ENCODE results near the gene SLC25A34.

The SLC25A34 gene

DNA sequence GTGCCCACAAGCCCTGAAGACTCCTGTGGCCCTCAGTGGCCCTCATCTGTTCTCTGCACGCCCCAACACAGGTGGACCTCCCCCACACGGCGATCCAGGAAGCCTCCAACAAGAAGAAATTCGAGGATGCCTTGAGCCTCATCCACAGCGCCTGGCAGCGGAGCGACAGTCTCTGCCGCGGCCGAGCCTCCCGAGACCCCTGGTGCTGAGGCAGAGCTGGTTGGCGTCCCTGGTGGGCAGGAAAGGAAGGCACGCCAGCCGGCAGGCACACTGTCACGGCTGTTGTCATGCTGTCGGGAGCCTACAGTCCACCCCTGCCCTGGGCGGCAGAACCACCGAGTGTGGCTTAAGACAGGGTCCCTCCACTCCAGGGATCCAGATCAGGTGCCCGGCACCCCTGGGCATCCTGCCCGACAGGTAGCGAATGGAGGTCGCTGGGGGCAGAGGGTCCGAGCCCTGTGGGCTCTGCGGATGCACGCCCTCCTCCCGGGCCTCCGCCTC is 2.3 kb upstream of the SLC25A34 start:
- no peak for DNase-seq

DNA sequence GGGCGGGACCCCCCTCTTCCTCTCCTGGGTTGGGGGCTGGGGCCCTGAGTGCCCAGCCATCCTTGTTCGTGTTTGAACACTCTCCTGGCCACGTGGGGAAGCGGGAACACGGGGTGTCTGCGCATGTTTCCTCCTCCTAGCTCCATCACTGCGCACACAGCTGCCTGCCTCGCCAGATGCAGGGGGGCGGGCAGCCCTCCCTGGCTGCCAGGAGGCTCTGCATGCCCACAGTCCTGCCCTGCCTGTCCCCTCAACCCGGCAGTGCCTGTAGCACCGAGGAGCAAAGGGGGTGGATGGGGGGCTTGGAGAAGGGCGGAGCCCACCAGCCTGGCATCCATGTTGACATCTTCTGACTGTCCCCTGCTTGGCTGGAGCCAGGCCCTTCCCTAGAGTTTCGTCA is 1.8 kb upstream of the SLC25A34 start:
- no peak for DNase-seq

DNA sequence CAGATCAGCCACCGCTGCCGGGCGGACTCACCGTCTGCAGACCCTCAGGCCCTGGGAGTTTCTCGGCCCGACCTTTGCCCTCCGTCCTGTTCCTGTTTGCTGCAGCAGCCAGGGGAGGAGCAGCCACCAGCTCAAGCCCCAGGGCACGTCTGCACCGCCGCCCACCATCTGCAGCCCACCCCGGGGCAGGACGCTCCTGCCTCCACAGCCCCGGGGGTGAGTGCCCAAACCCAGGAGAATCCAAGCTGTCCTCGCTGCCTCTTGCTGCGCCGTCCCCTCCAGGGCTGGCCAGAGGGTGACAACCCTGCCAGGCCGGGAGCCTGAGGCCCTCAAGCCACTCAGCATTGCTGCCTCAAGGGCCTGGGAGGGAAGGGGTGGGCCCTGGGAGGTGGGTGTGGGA is 1.2 kb upstream of the SLC25A34 start:
- no peak for DNase-seq

DNA sequence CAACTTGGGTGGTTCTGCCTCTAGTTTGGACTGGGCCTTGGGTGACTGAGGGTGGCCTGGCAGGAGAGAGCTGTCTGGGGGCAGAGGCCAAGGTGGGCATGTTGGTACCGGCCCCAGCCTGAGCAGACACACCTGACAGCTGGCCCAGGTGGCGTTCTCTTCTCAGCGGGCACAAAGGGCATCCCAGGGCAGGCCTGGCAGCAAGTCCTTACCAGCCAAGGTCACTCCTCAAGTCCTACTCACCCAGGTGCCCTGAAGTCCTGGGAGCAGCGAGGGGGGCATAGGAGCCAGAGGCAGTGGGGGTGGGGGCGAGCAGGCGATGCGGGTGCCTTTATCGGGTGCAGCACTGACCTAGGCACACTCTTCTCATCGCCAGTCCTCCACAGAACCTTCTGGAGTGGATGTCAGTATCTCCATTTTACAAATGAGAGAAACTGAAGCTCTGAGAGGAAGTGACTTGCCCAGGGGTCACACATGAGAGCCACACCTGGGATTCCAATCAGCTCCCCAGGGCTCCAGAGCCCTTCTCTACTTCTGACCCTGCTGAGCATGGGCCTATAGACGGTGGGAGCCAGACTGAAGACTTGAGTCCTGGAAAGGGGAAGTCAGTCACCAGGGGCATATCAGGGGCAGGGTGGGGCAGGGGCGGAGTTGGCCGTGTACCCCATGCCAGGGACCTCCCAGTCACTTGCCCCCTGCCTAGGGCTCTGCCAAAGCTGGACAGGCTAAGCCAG is 587 bp upstream of the SLC25A34 start:
- DNase-seq, result no peak

DNA sequence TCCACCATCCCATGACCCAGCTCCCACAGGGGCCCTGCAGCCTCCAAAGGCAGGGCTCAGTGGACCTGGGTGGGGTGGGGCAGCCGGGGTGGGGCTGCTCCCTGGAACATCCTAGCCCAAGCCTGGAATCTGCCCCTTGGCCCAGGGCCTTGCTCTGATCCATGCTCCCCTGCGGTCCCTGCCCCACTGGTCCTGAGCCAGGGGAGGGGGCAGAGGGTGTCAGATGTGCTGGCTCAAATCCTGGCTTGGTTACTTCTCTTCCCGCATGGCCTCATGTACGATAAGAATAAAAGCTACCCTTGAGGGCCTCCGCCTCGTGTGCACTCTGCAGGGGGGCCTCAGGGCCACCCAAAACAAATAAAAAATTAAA is 819 bp downstream of the SLC25A34 start:
- DNase-seq, result no peak

DNA sequence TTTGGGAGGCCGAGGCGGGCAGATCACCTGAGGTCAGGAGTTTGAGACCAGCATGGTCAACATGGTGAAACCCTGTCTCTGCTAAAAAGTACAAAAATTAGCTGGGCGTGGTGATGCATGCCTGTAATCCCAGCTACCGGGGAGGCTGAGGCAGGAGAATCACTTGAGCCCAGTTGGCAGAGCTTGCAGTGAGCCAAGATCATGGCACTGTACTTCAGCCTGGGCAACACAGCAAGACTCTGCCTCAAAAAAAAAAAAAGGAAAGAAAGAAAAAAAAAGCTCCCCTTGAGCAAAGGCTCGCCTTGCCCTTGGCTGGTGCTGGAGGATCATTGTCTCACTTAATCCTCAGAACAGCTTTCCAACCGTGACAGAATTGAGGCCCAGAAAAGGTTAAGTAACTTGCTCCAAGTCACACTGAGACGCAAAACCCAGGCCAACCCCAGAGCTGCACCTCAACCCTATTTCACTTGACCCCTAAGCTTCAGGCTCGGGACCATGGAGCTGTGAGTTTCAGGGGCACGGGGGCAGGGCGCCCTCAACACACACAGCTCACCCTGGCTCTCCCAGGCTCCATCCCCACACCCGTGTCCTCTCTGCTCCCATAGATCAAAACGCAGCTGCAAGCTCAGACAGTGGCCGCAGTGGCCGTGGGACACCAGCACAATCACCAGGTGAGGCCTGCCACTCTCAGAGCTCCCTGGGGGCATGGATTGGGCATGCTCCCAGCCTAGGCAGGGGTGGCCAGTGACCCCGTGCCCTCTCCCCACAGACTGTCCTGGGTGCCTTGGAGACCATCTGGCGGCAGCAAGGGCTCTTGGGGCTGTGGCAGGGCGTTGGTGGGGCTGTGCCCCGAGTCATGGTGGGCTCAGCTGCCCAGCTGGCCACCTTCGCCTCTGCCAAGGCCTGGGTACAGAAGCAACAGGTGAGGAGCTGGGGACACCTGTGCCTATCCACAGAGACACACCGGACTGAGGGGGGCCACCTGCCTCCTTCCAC is 1.6 kb downstream of the SLC25A34 start:
- DNase-seq, result no peak

DNA sequence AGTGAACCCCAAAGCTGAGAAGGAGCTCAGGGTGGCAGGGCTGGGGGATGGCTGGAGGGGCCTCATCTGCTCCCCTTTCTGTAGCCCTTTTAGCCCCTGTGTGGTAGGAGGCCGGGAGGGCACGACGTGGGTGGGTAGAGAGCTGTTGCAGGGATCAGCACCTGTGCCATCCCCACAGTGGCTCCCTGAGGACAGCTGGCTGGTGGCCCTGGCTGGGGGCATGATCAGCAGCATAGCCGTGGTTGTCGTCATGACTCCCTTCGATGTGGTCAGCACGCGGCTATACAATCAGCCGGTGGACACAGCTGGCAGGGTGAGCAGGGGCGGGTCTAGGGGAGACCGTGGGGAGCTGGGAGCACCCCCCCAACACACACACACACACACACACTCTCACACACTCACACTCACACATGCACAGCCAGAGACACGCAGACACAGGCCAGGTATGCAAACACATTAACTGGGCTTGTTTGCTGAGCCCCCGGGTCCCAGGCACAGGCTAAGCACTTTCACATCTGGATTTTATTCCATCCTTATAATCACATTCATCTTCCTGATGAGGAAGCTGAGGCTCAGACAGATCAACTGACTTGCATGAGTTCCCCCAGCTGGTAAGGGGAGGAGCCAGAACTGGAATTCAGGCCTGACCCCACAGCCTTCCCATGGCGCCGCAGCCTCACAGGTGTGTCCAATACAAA is 2.5 kb downstream of the SLC25A34 start:
- no peak for DNase-seq

DNA sequence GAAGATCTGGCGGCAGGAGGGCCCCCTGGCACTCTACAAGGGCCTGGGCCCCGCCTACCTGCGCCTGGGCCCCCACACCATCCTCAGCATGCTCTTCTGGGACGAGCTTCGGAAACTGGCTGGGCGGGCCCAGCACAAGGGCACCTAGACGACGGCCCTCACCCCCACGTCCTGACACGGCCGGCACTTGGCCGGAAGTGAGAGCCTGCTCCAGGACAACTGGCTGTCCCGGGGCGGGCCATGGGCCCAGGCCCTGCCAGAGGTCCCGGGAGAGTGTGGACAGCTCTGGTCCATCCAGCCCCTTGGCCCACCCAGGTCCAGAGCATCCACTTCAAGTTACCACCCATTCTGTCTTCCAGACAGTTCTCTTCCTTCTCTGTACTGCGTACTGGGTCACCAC is 3.2 kb downstream of the SLC25A34 start:
- DNase-seq, result no peak

DNA sequence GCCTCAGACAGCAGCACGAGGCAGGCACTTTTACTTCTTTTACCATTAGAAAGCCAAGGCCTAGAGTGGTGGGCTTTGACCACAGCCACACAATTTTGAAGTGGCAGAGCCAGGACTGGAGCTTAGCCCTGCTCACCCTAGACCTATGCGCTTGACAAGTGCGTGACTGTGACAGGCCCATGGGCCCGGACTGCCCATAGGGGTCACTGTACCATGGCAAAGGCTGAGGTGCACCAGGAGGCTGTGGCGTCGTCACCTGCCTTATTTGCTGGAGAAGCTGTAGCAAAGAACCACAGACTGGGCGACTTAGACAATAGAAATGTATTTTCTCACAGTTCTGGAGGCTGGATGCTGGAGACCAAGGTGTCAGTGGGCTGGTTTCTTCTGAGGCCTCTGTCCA is 3.7 kb downstream of the SLC25A34 start:
- DNase-seq, result no peak

DNA sequence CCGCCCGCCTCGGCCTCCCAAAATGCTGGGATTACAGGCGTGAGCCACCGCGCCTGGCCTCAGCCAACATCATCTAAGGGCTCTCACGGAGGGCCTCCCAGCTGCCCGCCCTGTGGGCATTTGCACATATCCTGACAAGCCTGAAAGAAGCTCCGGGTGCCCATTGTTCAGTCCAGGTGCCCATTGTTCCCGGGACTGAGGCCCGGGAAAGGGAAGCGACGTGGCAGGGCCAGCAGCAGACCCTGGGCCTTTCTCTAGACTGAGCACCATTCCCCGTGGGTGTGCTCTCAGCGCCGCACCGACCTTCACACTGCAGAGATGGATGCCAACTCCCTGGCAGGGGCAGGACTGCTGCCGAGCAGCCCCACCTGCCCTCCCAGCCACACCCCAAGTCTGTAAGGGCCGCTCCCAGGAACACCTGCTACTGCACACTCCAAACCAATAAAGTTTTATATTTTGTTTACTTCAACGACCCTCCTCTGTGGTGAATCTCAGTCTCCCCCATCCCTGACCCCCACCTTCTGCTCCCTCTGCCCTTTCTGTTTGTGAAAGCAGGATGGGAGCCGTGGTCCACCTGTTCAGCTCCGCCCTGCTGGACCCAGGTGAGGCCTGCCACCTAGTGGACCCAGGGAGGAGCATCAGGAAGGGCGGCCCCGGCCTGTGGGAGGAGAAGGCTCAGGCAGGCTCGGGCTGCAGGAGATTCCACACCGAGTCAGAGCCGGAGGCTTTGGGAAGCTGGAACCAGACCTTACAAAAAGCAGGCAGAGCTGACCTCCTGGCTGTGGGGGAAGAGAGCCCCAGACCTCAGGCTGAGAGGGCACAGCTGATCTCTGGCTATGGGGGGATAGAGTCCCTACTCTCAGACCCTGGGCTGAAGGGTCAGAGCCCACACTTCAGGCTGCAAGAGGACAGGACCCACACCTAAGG is 5.1 kb downstream of the SLC25A34 start:
- DNase-seq, result peak; percentile 43

DNA sequence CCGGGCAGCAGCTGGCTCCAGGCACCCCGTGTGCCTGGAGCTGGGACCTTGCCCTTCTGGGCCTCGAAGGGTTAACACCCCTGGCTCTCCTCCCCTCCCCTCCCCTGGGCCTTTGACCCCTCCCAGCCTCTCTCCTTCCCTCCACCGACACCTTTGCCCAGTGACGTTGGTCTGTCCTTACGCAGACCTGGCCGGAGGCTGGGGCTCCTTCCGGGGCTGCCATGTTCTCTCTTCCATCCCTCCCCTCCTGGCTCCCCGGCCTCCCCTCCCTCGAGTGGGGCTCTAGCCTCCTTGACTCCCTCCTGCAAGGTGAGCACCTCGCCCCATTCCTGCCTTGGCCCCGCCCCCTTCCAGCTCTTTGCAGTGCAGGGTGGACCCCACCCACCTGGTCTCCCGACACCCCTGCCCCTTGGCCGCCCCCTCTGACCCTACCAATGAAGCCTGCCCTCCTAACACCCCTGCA is 6.3 kb downstream of the SLC25A34 start, which contains the start of gene TMEM82:
TMEM82 (plus strand) TSS at position 161 of the 463 bp plus-strand sequence; CDS start at position 222, 61 bp downstream.
- DNase-seq, result no peak

DNA sequence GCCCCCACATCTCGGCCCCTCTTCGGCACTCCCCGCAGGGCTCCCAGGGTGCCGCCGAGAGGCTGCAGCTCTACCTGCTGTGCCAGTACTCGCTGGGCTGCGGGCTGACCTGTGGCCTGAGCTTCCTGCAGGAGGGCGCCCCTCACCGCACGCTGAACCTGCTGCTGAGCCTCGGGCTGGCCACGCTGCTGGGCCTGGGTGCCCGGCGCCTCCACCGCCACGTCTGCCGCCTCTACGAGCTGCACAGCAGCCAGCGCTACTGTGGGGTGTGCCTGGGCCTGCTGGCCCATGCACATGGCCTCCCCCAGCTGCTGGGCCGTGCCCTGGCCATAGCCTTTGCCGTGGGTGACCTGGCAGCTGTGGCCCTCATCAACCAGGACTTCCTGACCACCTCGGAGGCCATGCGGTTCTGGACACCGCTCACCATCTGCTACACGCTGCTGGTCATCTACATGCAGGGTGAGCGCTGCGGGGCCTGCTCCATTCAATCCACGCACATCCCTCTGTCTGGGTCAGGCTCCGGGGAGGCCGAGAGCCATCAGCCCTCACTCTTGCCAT is 8.1 kb downstream of the SLC25A34 start:
- no peak for DNase-seq

DNA sequence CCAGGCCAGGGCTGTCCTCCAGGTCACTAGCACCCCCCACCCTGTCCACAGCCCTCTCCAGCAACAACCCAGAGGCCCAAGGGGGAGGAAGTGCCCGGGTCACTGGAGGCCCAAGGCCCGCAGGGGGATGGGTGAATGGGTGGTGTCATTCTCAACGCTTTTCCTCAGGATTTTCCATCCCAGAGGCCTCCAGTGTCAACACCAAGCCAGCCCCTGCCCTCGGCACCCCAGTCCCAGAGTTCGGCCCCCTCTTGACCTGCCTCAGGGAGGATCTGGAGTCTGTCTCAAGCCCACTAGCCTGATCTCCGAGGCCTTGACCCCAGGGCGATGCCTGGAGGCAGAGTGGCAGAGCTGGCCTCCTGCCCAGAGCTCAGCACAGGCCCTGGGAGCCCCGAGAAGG is 11.3 kb downstream of the SLC25A34 start:
- no peak for DNase-seq

DNA sequence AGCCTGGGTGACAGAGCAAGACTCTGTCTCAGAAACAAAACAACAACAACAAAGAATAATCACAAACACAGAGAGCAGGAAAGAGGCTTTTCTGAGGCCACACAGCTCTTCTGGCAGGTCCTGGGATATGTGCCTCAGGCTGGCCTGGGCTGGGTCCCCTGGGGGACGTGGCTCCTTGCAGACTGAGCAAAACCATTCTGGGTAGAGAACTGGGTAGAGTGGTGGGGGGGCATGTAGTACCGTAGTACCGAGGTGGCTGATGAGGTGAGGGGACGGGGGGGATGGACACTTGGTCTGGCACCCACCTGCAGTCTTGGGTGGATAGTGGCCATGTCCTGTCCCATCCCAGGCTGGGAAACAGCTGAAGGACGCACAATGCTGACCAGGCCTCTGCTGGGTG is 12.2 kb downstream of the SLC25A34 start:
- no peak for DNase-seq

DNA sequence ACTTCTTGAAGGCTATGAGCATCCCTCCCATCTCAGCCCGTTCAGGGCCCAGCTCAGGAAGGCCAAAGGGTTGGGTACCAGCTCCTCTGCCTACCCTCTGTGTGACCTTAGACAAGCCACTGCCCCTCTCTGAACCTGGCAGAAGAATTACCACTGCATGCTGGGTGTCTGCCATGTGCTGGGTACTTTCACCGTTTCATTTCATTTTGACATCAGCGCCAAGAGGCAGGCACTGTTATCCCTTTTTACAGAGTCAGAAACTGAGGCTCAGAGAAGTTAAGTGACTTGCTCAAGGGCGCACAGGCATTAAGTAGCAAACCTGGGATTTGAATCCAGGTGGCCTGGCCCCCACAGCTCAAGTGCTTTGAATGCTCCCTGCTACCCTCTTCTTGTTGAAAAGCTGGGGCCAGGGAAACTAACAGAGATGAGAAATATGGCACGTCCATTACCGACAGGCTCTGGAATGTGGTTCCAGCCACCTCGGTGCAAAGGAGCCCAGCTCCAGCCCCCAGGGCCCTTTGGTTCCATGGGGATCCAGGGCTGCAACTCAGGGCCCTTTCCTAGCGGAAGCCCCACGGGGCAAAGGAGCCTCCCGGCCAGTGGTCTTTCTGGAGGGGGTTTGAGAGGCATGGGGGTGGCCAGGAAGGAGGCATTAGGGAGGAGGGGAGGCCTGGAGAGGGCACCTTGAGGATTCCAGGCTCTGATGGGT is 12.8 kb downstream of the SLC25A34 start:
- DNase-seq, result no peak

DNA sequence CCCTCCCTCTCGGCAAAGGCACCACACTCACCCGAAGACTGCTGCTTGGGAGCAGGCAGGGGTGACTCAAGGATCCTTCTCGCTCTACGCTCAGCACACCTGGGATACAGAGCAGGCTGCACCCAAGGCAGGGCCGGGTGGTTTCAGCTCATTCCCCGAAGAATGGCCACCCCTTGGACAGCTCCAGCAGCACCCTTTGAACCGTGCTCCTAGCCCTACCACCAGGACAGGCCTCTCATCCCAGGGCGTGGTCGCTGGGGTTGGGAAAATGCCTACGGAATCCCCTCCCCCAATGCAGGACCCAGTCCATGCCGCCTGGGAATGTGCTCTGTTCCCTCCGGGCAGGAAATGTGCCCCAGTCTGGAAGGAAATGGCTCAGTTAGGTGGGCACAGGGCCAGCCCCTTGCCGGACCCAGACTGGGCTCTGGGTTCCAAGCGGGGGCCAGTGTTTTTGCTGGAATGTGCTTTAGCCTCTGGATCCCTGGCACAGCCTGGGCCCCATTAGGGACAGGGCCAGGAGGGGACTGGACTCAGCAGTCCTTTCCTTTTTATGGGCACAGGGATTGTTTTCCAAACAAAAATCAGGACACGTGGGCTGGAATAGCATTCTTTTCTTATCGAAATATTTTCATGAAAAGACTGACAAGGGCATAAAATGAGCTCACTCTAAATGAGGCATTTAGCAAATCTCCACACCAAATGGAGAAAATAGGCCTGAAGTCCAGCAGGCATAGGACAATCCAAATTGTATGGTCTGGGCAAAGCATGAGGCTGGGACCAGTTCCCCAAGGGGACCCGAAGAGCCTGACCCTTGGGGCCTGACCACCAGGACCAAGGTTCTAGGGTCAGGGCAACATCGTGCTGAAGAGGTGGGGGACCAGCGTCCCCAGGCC is 13.6 kb downstream of the SLC25A34 start:
- no peak for DNase-seq

DNA sequence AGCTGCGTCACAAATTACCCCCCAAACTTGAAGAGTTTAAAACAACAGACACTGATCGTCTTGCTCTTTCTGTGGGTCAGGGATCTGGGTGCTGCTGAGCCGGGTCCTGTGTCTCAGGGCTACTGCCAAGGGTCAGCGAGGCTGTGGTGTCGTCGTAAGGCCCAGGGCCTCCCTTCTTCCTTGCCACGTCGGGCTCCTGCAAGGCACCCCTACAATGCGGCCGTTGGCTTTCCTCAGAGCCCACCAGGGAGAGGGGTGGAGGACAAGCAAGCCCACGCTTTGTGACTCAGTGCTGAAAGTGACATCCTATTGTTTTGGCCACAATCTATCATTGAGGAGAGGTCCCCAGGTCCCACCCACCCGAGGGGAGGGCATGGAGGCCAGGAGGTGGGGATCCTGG is 14.9 kb downstream of the SLC25A34 start:
- DNase-seq, result no peak

DNA sequence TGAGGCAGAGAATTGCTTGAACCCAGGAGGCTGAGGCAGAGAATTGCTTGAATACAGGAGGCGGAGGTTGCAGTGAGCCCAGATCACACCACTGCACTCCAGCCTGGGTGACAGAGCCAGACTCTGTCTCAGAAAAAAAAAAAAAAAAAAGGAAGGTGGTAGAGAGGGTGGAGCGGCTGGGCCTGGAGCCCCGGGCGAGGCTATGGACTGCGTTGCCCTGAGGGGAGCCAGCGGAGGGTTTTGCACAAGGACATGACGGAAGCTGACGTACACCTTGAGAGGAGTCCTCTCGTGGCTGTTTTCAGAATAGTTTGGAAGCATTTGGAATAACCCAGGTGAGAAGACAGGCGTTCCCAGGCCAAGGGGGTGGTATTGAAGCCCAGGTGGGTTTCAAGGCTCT is 15.7 kb downstream of the SLC25A34 start:
- no peak for DNase-seq

DNA sequence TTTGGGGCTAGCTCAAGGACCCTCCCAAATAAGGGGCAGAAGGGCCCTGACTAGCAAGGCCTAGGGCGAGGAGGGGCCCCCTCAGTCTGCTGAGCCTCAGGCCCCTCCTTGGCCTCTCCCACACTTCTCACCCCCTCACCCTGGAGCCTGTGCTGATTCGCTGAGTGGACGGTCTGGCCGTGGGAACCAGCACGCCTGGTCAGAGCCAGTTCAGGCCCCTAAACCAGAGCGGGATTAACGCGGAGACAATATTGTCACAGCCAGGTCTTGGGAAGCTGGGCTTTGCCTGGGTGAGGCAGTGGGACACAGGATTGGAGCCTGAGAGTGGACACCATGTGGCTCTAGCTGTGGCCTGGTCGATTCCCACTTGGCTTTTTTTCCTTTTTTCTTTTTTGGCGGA is 17.7 kb downstream of the SLC25A34 start:
- DNase-seq, result no peak
